Measurements from ENCODE around the gene DPH6.
A peak's percentile ranks its signal among the peaks of the same experiment; 100 is the strongest.
"Not testable (repeated sequence)": the region's sequence is repeated elsewhere in the genome, so short reads cannot be mapped to it uniquely, and the experiment has no call there.

The DPH6 gene

GRCh38 chr15:35485411-35485810 lies 60.6 kb downstream of the DPH6 start:
- DNase-seq (ENCODE audit: low read depth, low spot score) = no peak

GRCh38 chr15:35484231-35484945 lies 61.6 kb downstream of the DPH6 start:
- DNase-seq (ENCODE audit: low read depth, low spot score) = no peak

- peak; percentile 3 for DNase-seq (ENCODE audit: low read depth, low spot score)
Observed at GRCh38 chr15:35481992-35482391, 64.0 kb downstream of the DPH6 start.

- no peak for DNase-seq (ENCODE audit: low read depth, low spot score)
Observed at GRCh38 chr15:35481064-35481463, 64.9 kb downstream of the DPH6 start.

GRCh38 chr15:35479423-35479822 lies 66.5 kb downstream of the DPH6 start:
- no peak for DNase-seq (ENCODE audit: low read depth, low spot score)

- no peak for DNase-seq (ENCODE audit: low read depth, low spot score)
Observed at GRCh38 chr15:35477312-35478262, 68.4 kb downstream of the DPH6 start.

- no peak for DNase-seq (ENCODE audit: low read depth, low spot score)
Observed at GRCh38 chr15:35471024-35471423, 74.9 kb downstream of the DPH6 start.

- no peak for DNase-seq (ENCODE audit: low read depth, low spot score)
Observed at GRCh38 chr15:35470441-35470840, 75.5 kb downstream of the DPH6 start.

- no peak for DNase-seq (ENCODE audit: low read depth, low spot score)
Observed at GRCh38 chr15:35466476-35466875, 79.5 kb downstream of the DPH6 start.

- no peak for DNase-seq (ENCODE audit: low read depth, low spot score)
Observed at GRCh38 chr15:35465783-35466182, 80.2 kb downstream of the DPH6 start.

GRCh38 chr15:35460616-35461015 lies 85.3 kb downstream of the DPH6 start:
- no peak for DNase-seq (ENCODE audit: low read depth, low spot score)

- no peak for DNase-seq (ENCODE audit: low read depth, low spot score)
Observed at GRCh38 chr15:35458176-35458856, 87.6 kb downstream of the DPH6 start.

GRCh38 chr15:35455201-35455600 lies 90.8 kb downstream of the DPH6 start:
- DNase-seq (ENCODE audit: low read depth, low spot score) = no peak

GRCh38 chr15:35450492-35450891 lies 95.5 kb downstream of the DPH6 start:
- DNase-seq (ENCODE audit: low read depth, low spot score) = no peak

GRCh38 chr15:35448294-35448693 lies 97.7 kb downstream of the DPH6 start:
- DNase-seq (ENCODE audit: low read depth, low spot score) = no peak

GRCh38 chr15:35445891-35446290 lies 100.1 kb downstream of the DPH6 start:
- no peak for DNase-seq (ENCODE audit: low read depth, low spot score)

GRCh38 chr15:35444557-35445204 lies 101.3 kb downstream of the DPH6 start:
- peak; percentile 35 for DNase-seq (ENCODE audit: low read depth, low spot score)

GRCh38 chr15:35443376-35443775 lies 102.6 kb downstream of the DPH6 start:
- no peak for DNase-seq (ENCODE audit: low read depth, low spot score)

- DNase-seq (ENCODE audit: low read depth, low spot score) = no peak
Observed at GRCh38 chr15:35442742-35443141, 103.2 kb downstream of the DPH6 start.

- not testable (repeated sequence) for DNase-seq (ENCODE audit: low read depth, low spot score)
Observed at GRCh38 chr15:35441279-35441678, 104.7 kb downstream of the DPH6 start.

- no peak for DNase-seq (ENCODE audit: low read depth, low spot score)
Observed at GRCh38 chr15:35440265-35440664, 105.7 kb downstream of the DPH6 start.

- DNase-seq (ENCODE audit: low read depth, low spot score) = no peak
Observed at GRCh38 chr15:35439291-35439690, 106.7 kb downstream of the DPH6 start.

All from smooth muscle cell of the brain vasculature (primary cell).